GM12878 (cell line): ENCODE results near the gene KLHL3. TPM values are rescaled to one million over a fixed set of nuclear protein-coding genes. Genes with fewer than 3 reads are reported as not detected.

Source experiments
- ATAC-seq: fragments of 200-7000 bp; cut with Tn5 transposase; 3 replicates; pipeline ENCODE4 v1.9.1; 2020; ENCODE audit warnings: mild to moderate bottlenecking, moderate library complexity
- BruUV-seq: library from RNA; stranded (reverse); fragments of 400-500 nt; replicated peaks from 2 replicates; lab custom pipeline; 2021; lab: Mats Ljungman, UMichigan
- CTCF ChIA-PET: fragments of 300-600 bp; sonication (Branson Sonifier 250); formaldehyde crosslinking; extraction: SDS; loops from one replicate; lab custom pipeline; 2021; ENCODE audit warnings: inconsistent platforms; lab: Yijun Ruan, JAX
- POLR2A ChIA-PET: fragments of 350-600 bp; formaldehyde crosslinking; extraction: SDS; loops from one replicate; lab custom pipeline; 2021; ENCODE audit warnings: inconsistent platforms; lab: Charles Lee
- RAD21 ChIA-PET: fragments of 300-600 bp; sonication (Branson Sonifier 250); formaldehyde crosslinking; loops from one replicate; lab custom pipeline; 2023; ENCODE audit warnings: antibody characterized with exemption; ENCODE audit not compliant: unreplicated experiment; lab: Charles Lee
- SMC1A ChIA-PET: fragments of 300-600 bp; sonication (Branson Sonifier 250); formaldehyde crosslinking; loops from one replicate; lab custom pipeline; 2023; ENCODE audit not compliant: unreplicated experiment, uncharacterized antibody; lab: Charles Lee
- DNase-seq: peaks from one replicate; pipeline ENCODE4 v3.0.0-alpha.2; 2011; ENCODE audit warnings: low read depth, low spot score
- FAIRE-seq: peaks from 3 replicates; lab custom pipeline; 2011; peaks lifted over from hg19 to GRCh38; lab: Jason Lieb, UNC
- H2AFZ ChIP-seq: 2 replicates; pipeline ENCODE4 v1.6.0; 2011; ENCODE audit warnings: low read depth, low read length, control low read depth; ENCODE audit not compliant: control insufficient read depth
- H3K27ac ChIP-seq: 2 replicates; pipeline ENCODE4 v1.5.1; 2011; ENCODE audit warnings: control low read depth; ENCODE audit not compliant: control insufficient read depth, insufficient read depth
- H3K27me3 ChIP-seq, 2 experiments: replicated peaks in 1 of 2; 2 replicates each; pipeline versions ENCODE4 v1.6.0 to v1.6.1; 2011; ENCODE audit warnings: low read length in 1 of 2; ENCODE audit not compliant: control insufficient read depth in 2 of 2, insufficient read depth in 2 of 2
- H3K36me3 ChIP-seq, 2 experiments: 2 replicates each; pipeline ENCODE4 v1.5.1; 2011; ENCODE audit warnings: low read length in 1 of 2; ENCODE audit not compliant: control insufficient read depth in 2 of 2, insufficient read depth in 2 of 2
- H3K4me1 ChIP-seq: 2 replicates; pipeline ENCODE4 v1.6.1; 2011; ENCODE audit warnings: mild to moderate bottlenecking, low read length, moderate library complexity, mixed read lengths; ENCODE audit not compliant: control insufficient read depth, insufficient read depth
- H3K4me2 ChIP-seq: 2 replicates; pipeline ENCODE4 v1.6.0; 2011; ENCODE audit warnings: control low read depth; ENCODE audit not compliant: control insufficient read depth, insufficient read depth
- H3K4me3 ChIP-seq: fragments of 200-600 bp; sonication (generic); 2 replicates; pipeline ENCODE4 v1.5.1; 2016
- H3K79me2 ChIP-seq: 2 replicates; pipeline ENCODE4 v1.6.0; 2011; ENCODE audit warnings: low read length; ENCODE audit not compliant: control insufficient read depth, insufficient read depth
- H3K9ac ChIP-seq: 2 replicates; pipeline ENCODE4 v1.8.0; 2011; ENCODE audit warnings: low read length, control low read depth, mixed read lengths; ENCODE audit not compliant: control insufficient read depth, insufficient read depth
- H3K9me3 ChIP-seq: replicated peaks from 3 replicates; pipeline ENCODE4 v1.5.1; 2011; ENCODE audit warnings: mild to moderate bottlenecking, low read length; ENCODE audit not compliant: control insufficient read depth, insufficient read depth
- H4K20me1 ChIP-seq: 2 replicates; pipeline ENCODE4 v1.6.0; 2011; ENCODE audit not compliant: control insufficient read depth, insufficient read depth
- ASH2L ChIP-seq: fragments of 300-600, 200-600 bp; sonication (generic); IDR thresholded peaks from 2 replicates; pipeline ENCODE4 v1.6.1; 2017; ENCODE audit warnings: low read depth, mild to moderate bottlenecking, borderline replicate concordance
- CHD2 ChIP-seq: IDR thresholded peaks from 2 replicates; pipeline ENCODE4 v1.6.1; 2011; ENCODE audit warnings: low read depth, low read length, improper control_type of control experiment, borderline replicate concordance
- CTCF ChIP-seq, 3 experiments: IDR thresholded peaks in 2 of 3; conservative IDR thresholded peaks in 1 of 3; 2 replicates each; pipeline ENCODE4 v1.5.1; 2011; ENCODE audit warnings: low read depth in 3 of 3, low read length in 3 of 3, mild to moderate bottlenecking in 3 of 3, control low read depth in 2 of 3, moderate library complexity in 2 of 3, inconsistent platforms in 1 of 3, mixed read lengths in 1 of 3; ENCODE audit not compliant: control insufficient read depth in 2 of 3, insufficient read depth in 1 of 3; ENCODE audit errors: extremely low read depth in 1 of 3
- EED ChIP-seq: sonication (generic); IDR thresholded peaks from 2 replicates; pipeline ENCODE4 v1.6.1; 2016; ENCODE audit warnings: antibody characterized with exemption, low read depth
- FOS ChIP-seq: IDR thresholded peaks from 3 replicates; pipeline ENCODE4 v1.6.1; 2011; ENCODE audit warnings: borderline replicate concordance; ENCODE audit not compliant: insufficient read length; ENCODE audit errors: extremely low read depth
- HDAC6 ChIP-seq: fragments of 200-600 bp; sonication (generic); IDR thresholded peaks from one replicate; pipeline ENCODE4 v1.8.0; 2017; ENCODE audit warnings: antibody characterized with exemption; ENCODE audit not compliant: unreplicated experiment
- RAD21 ChIP-seq: IDR thresholded peaks from 2 replicates; pipeline ENCODE4 v1.6.1; 2011; ENCODE audit warnings: mild to moderate bottlenecking, low read depth, low read length, moderate library complexity; ENCODE audit not compliant: insufficient read depth
- SIX5 ChIP-seq: IDR thresholded peaks from 2 replicates; pipeline ENCODE4 v1.6.1; 2011; ENCODE audit warnings: mild to moderate bottlenecking, low read depth, low read length, moderate library complexity; ENCODE audit not compliant: severe bottlenecking
- SKIL ChIP-seq: fragments of 450-650 bp; IDR thresholded peaks from 2 replicates; pipeline ENCODE4 v1.6.1; 2017; ENCODE audit warnings: mild to moderate bottlenecking, low read depth, inconsistent platforms; ENCODE audit not compliant: poor library complexity, severe bottlenecking
- USF1 ChIP-seq: IDR thresholded peaks from 2 replicates; pipeline ENCODE4 v1.6.1; 2011; ENCODE audit warnings: borderline replicate concordance, low read depth, mild to moderate bottlenecking, moderate library complexity, mixed read lengths, low read length; ENCODE audit not compliant: insufficient read depth; ENCODE audit errors: extremely low read length
- ZNF217 ChIP-seq: fragments of 450-650 bp; IDR thresholded peaks from 2 replicates; pipeline ENCODE4 v1.6.1; 2017; ENCODE audit warnings: antibody characterized with exemption, mild to moderate bottlenecking
- ZNF384 ChIP-seq: IDR thresholded peaks from 2 replicates; pipeline ENCODE4 v1.6.1; 2012; ENCODE audit warnings: low read depth, mild to moderate bottlenecking, low read length, improper control_type of control experiment, borderline replicate concordance
- WGBS: methylation state at CpG from one replicate; pipeline ENCODE4 v1.1.6; 2016; ENCODE audit warnings: low lambda C conversion rate; ENCODE audit not compliant: insufficient replicate concordance, insufficient coverage; ENCODE audit errors: missing lambda C conversion rate; 5-methylcytosine and 5-hydroxymethylcytosine counted together
- in situ Hi-C: fragments of 300-500 bp; cut with MboI; formaldehyde crosslinking; loops from 9 replicates; pipeline ENCODE4 v1.14.3; 2018; ENCODE audit warnings: mixed read lengths
- intact Hi-C: fragments of 100-400 bp; cut with micrococcal nuclease; formaldehyde crosslinking; loops from one replicate; pipeline ENCODE4 v1.14.2; 2022; ENCODE audit not compliant: unreplicated experiment
- polyA plus RNA-seq, 11 experiments: library from polyadenylated mRNA; depleted of rRNA in 4 of 11; unstranded in 6 of 11; stranded (reverse) in 5 of 11; fragments of >200 nt; fragmentation: Nextera tagmentation in 4 of 11; fragmentation: Illumina TruSeq in 1 of 11; extraction: Ambion mirVana in 4 of 11; extraction: Trizol in 1 of 11; gene quantifications; 1 replicate in 1 of 11; 2 replicates in 10 of 11; pipeline versions ENCODE4 v1.2.1 to v1.2.3, GENCODE V29; 2011 to 2016; ENCODE audit warnings: inconsistent platforms in 2 of 11, missing spikeins in 2 of 11, low read depth in 1 of 11
- total RNA-seq, 4 experiments: library from RNA; depleted of rRNA in 3 of 4; stranded (reverse); fragments of >200 nt in 3 of 4; fragmentation: Illumina TruSeq in 1 of 4; extraction: Trizol in 1 of 4; gene quantifications; 2 replicates each; pipeline versions ENCODE4 v1.2.1 to v1.2.3, GENCODE V29; 2013 to 2021
- TF ChIP-seq, protein P1 (sequence below): fragments of 450-650 bp; IDR thresholded peaks from 2 replicates; pipeline ENCODE4 v1.6.1; 2016; ENCODE audit warnings: mild to moderate bottlenecking

Gene KLHL3
- total and polyA plus RNA-seq, 10 of the 15 experiments (the other 5 are each of a cell fraction or from before 2014, with no cell fraction given) = 1.7 to 11.7 (median 5.6) TPM

DNA sequence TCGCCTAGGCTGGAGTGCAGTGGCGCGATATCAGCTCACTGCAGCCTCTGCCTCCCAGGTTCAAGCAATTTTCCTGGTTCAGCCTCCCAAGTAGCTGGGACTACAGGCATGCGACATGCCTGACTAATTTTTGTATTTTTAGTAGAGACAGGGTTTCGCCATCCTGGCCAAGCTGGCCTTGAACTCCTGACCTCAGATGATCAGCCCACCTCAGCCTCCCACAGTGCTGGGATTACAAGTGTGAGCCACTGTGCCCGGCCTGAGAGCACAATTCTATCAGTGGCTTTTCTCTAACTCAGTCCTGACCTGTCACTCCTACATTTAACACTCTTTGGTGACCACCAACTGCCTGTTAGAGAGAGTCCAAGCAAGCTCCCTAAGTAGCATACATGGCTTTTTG lies 154.1 kb downstream of the KLHL3 start (continued):
- TF ChIP-seq SKIL = no peak
- TF ChIP-seq EED = no peak
- TF ChIP-seq FOS = no peak
- TF ChIP-seq SIX5 = no peak
- TF ChIP-seq RAD21 = no peak
- TF ChIP-seq, protein P1, sequence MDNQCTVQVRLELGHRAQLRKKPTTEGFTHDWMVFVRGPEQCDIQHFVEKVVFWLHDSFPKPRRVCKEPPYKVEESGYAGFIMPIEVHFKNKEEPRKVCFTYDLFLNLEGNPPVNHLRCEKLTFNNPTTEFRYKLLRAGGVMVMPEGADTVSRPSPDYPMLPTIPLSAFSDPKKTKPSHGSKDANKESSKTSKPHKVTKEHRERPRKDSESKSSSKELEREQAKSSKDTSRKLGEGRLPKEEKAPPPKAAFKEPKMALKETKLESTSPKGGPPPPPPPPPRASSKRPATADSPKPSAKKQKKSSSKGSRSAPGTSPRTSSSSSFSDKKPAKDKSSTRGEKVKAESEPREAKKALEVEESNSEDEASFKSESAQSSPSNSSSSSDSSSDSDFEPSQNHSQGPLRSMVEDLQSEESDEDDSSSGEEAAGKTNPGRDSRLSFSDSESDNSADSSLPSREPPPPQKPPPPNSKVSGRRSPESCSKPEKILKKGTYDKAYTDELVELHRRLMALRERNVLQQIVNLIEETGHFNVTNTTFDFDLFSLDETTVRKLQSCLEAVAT = no peak
- no peak for TF ChIP-seq USF1
- no peak for TF ChIP-seq ZNF217

- DNase-seq (no peak), ATAC-seq (no peak), FAIRE-seq (no peak)
- ChIA-PET CTCF (no interaction called here), SMC1A (no interaction called here)
- no peaks in the 10 kb centered on the region for H3K27me3 ChIP-seq
- H3K36me3 ChIP-seq = no peaks in the 10 kb centered on the region
- intact Hi-C loops (no loop called here), in situ Hi-C loops (no loop called here)
- H3K9me3 ChIP-seq = no peaks in the 10 kb centered on the region; the same call in 2 of the 3 replicates
- H3K9ac ChIP-seq = no peak overlapping the region
- no peak overlapping the region for H3K27ac ChIP-seq
- H2AFZ ChIP-seq = no peak overlapping the region
- BruUV-seq = no TSS peak
- H3K4me3 ChIP-seq = no peak overlapping the region
- no peaks in the 10 kb centered on the region for H3K4me1 ChIP-seq
- no peak for TF ChIP-seq ASH2L
- TF ChIP-seq CTCF (IDR thresholded peaks at IDR 0.05 in 2 of 3, conservative IDR thresholded peaks at IDR 0.05 in 1 of 3; ENCODE audit: control insufficient read depth in 2 of 3, extremely low read depth in 1 of 3, insufficient read depth in 1 of 3, low read depth in 3 of 3, low read length in 3 of 3) = peak; percentile 15 to 34 (median 27); a peak in 3 of 6 replicates
- no peak for TF ChIP-seq CHD2
- TF ChIP-seq ZNF384 = no peak
- no peak for TF ChIP-seq HDAC6
- TF ChIP-seq, all 136 proteins: peak for 1
- 0% methylated on average over 3 of the region's 3 CpGs for WGBS
- H3K4me2 ChIP-seq = no peak overlapping the region
- RAD21 ChIA-PET = no interaction called here
- H3K79me2 ChIP-seq = no peaks in the 10 kb centered on the region
- POLR2A ChIA-PET = no interaction called here
- H4K20me1 ChIP-seq = no peaks in the 10 kb centered on the region
Measured at GRCh38 chr5:137580030-137580429, 155.9 kb downstream of the KLHL3 start.
